ENCODE results near the gene GSG1L. TPM values are rescaled to one million over a fixed set of nuclear protein-coding genes. Genes with fewer than 3 reads are reported as not detected.

GSG1L gene
- total and polyA plus RNA-seq, 9 of the 15 experiments (the other 6 are each of a cell fraction or from before 2014, with no cell fraction given), result not detected

DNA sequence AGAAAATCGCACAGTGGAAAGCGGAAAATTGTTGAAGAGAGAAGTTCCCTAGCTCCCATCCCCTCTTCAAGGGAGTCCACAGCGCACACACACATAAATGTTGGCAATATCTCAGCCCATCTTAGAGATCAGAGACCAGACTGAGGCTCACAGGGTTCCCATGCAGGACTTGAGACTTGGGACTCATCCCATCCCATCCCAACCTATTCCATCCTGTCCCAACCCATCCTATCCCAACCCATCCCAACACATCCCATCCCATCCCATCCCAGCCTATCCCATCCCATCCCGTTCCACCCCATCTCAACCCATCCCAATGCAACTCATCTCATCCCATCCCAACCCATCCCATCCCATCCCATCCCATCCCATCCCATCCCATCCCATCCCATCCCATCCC, 29.6 kb downstream of the GSG1L start:
- BruUV-seq (replicated peaks), result no TSS peak
- H3K27ac ChIP-seq (ENCODE audit: extremely low read depth, low read depth, low read length), result no peak overlapping the region

More for the DNA sequence above, 29.6 kb downstream of the GSG1L start:
- no peak overlapping the region for H3K4me2 ChIP-seq (ENCODE audit: insufficient read depth, low read length)
- 0% methylated on average over 3 of the region's 4 CpGs for WGBS (ENCODE audit: insufficient coverage, low coverage, missing lambda C conversion rate)
- H3K4me3 ChIP-seq, result no peak overlapping the region
- H2AFZ ChIP-seq (ENCODE audit: low read depth, low read length), result no peak overlapping the region
- DNase-seq (ENCODE audit: extremely low read depth in 1 of 4, low spot score in 3 of 4) (no peak), FAIRE-seq (no peak), ATAC-seq (no peak)
- in situ Hi-C loops (cut with MboI) (no loop called here), intact Hi-C loops (cut with micrococcal nuclease) (no loop called here)
- H3K79me2 ChIP-seq (ENCODE audit: control insufficient read depth, insufficient read depth, low read length), result no peaks in the 10 kb centered on the region
- peaks cover 0 to 16% of the 10 kb centered on the region in 2 experiments; a peak in 3 of 5 replicates for H3K27me3 ChIP-seq (ENCODE audit: control insufficient read depth in 2 of 2, insufficient read depth in 2 of 2, low read length in 2 of 2)
- no peaks in the 10 kb centered on the region for H3K36me3 ChIP-seq (ENCODE audit: control insufficient read depth, insufficient read depth, low read length)
- ChIA-PET CTCF (ENCODE audit: low intra/inter-chr PET ratio) (no interaction called here), POLR2A (no interaction called here)
- TF ChIP-seq ZNF785 (CRISPR knock-in tag; IDR thresholded peaks at IDR 0.05) (no peak), NCOA6 (IDR thresholded peaks at IDR 0.05) (no peak), ZNF740 (CRISPR knock-in tag; IDR thresholded peaks at IDR 0.05) (no peak), ZNF740 (tag; IDR thresholded peaks at IDR 0.05) (no peak), ESRRA (IDR thresholded peaks at IDR 0.05; ENCODE audit: borderline replicate concordance, low read depth) (no peak)
- TF ChIP-seq, protein P1, sequence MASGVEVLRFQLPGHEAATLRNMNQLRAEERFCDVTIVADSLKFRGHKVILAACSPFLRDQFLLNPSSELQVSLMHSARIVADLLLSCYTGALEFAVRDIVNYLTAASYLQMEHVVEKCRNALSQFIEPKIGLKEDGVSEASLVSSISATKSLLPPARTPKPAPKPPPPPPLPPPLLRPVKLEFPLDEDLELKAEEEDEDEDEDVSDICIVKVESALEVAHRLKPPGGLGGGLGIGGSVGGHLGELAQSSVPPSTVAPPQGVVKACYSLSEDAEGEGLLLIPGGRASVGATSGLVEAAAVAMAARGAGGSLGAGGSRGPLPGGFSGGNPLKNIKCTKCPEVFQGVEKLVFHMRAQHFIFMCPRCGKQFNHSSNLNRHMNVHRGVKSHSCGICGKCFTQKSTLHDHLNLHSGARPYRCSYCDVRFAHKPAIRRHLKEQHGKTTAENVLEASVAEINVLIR (CRISPR knock-in tag; IDR thresholded peaks at IDR 0.05), result no peak
- TF ChIP-seq, protein P2, sequence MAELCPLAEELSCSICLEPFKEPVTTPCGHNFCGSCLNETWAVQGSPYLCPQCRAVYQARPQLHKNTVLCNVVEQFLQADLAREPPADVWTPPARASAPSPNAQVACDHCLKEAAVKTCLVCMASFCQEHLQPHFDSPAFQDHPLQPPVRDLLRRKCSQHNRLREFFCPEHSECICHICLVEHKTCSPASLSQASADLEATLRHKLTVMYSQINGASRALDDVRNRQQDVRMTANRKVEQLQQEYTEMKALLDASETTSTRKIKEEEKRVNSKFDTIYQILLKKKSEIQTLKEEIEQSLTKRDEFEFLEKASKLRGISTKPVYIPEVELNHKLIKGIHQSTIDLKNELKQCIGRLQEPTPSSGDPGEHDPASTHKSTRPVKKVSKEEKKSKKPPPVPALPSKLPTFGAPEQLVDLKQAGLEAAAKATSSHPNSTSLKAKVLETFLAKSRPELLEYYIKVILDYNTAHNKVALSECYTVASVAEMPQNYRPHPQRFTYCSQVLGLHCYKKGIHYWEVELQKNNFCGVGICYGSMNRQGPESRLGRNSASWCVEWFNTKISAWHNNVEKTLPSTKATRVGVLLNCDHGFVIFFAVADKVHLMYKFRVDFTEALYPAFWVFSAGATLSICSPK (IDR thresholded peaks at IDR 0.05; ENCODE audit: borderline replicate concordance), result no peak
- H4K20me1 ChIP-seq (replicated peaks; ENCODE audit: control insufficient read depth, insufficient read depth, low read length), result no peaks in the 10 kb centered on the region
- H3K9ac ChIP-seq (ENCODE audit: insufficient read depth in 1 of 2, low read depth in 2 of 2, low read length in 2 of 2), result no peak overlapping the region
- no peaks in the 10 kb centered on the region for H3K9me1 ChIP-seq (ENCODE audit: control insufficient read depth, insufficient read depth, low read length)
- no peaks in the 10 kb centered on the region for H3K9me3 ChIP-seq (replicated peaks; ENCODE audit: control insufficient read depth, insufficient read depth, low read depth, low read length)
- H3K4me1 ChIP-seq (replicated peaks in 1 of 2; ENCODE audit: control insufficient read depth in 2 of 2, insufficient read depth in 2 of 2, low read length in 2 of 2), result no peaks in the 10 kb centered on the region

All from K562 (cell line).